Measurements from ENCODE around the gene RALGPS2.

DNA sequence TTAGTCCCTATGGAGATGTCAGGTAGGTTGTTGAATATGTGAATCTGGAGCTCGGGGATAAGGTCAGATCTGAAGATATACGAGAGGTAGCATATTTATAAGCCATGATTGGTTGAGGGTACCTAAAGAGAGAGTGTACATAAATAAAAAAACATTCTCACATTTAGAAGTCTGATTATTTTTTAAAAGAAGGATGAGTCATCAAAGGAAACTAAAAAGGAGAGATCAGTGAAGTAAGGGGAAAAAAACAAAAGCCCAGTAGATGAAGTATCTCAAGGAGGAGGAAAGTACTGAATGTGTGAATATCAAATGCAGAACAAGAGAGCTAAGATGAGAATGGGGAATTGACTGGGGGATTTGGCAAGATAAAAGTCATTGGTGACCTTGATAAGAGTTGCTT lies 161.5 kb downstream of the RALGPS2 start:
- TF ChIP-seq POLR2A (IDR thresholded peaks at IDR 0.05; ENCODE audit: extremely low read depth, insufficient read length) = no peak
- no peak for TF ChIP-seq CTCF (IDR thresholded peaks at IDR 0.05; ENCODE audit: low read depth, low read length)
- TF ChIP-seq, protein P1, sequence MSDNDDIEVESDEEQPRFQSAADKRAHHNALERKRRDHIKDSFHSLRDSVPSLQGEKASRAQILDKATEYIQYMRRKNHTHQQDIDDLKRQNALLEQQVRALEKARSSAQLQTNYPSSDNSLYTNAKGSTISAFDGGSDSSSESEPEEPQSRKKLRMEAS (IDR thresholded peaks at IDR 0.05; ENCODE audit: low read depth, low read length) = no peak

Measured in NB4 (cell line).